MM.1S (cell line): Measurements from ENCODE around the gene OAS2.

Experiments
- DNase-seq: peaks from one replicate; pipeline ENCODE4 v3.0.0-alpha.2; 2015
- H2AFZ ChIP-seq: fragments of 300-600 bp; sonication (generic); 2 replicates; pipeline ENCODE4 v1.6.0; 2016; ENCODE audit warnings: antibody characterized with exemption, low read length
- H3F3A ChIP-seq: fragments of 300-600 bp; sonication (generic); 2 replicates; pipeline ENCODE4 v1.6.1; 2016; ENCODE audit warnings: mild to moderate bottlenecking, antibody characterized with exemption, low read length, moderate library complexity, mixed read lengths; ENCODE audit not compliant: insufficient read depth
- H3K27ac ChIP-seq: fragments of 300-600 bp; sonication (generic); 2 replicates; pipeline ENCODE4 v1.5.1; 2016; ENCODE audit warnings: mild to moderate bottlenecking, low read length
- H3K27me3 ChIP-seq: fragments of 300-600 bp; sonication (generic); replicated peaks from 2 replicates; pipeline ENCODE4 v1.6.0; 2016; ENCODE audit warnings: low read length; ENCODE audit not compliant: insufficient read depth
- H3K36me3 ChIP-seq: fragments of 300-600 bp; sonication (generic); replicated peaks from 2 replicates; pipeline ENCODE4 v1.6.1; 2016; ENCODE audit warnings: mild to moderate bottlenecking, low read length, mixed read lengths; ENCODE audit not compliant: insufficient read depth
- H3K4me1 ChIP-seq: fragments of 300-600 bp; sonication (generic); 2 replicates; pipeline ENCODE4 v1.6.1; 2016; ENCODE audit warnings: low read length, mixed read lengths
- H3K4me2 ChIP-seq: fragments of 300-600 bp; sonication (generic); 2 replicates; pipeline ENCODE4 v1.6.0; 2016; ENCODE audit warnings: low read depth, low read length
- H3K4me3 ChIP-seq: fragments of 300-600 bp; sonication (generic); 2 replicates; pipeline ENCODE4 v1.5.1; 2016; ENCODE audit warnings: low read length, mixed read lengths
- H3K79me2 ChIP-seq: fragments of 300-600 bp; sonication (generic); 2 replicates; pipeline ENCODE4 v1.6.1; 2016; ENCODE audit warnings: mixed run types, low read length, mixed read lengths
- H3K9ac ChIP-seq: fragments of 300-600 bp; sonication (generic); 2 replicates; pipeline ENCODE4 v1.6.1; 2016; ENCODE audit warnings: low read length, mixed read lengths
- H3K9me2 ChIP-seq: fragments of 300-600 bp; sonication (generic); replicated peaks from 2 replicates; pipeline ENCODE4 v1.6.1; 2016; ENCODE audit warnings: mild to moderate bottlenecking, low read length, mixed read lengths; ENCODE audit not compliant: insufficient read depth
- H3K9me3 ChIP-seq: fragments of 300-600 bp; sonication (generic); replicated peaks from 2 replicates; pipeline ENCODE4 v1.6.1; 2016; ENCODE audit warnings: mild to moderate bottlenecking, low read length, mixed read lengths; ENCODE audit not compliant: insufficient read depth
- H4K20me1 ChIP-seq: fragments of 300-600 bp; sonication (generic); 2 replicates; pipeline ENCODE4 v1.6.1; 2016; ENCODE audit warnings: mild to moderate bottlenecking, low read length, moderate library complexity, mixed read lengths; ENCODE audit not compliant: insufficient read depth
- CTCF ChIP-seq: fragments of 300-600 bp; sonication (generic); IDR thresholded peaks from 2 replicates; pipeline ENCODE4 v1.5.1; 2016; ENCODE audit warnings: antibody characterized with exemption, low read length, mixed read lengths
- EZH2 ChIP-seq: fragments of 300-600 bp; sonication (generic); optimal IDR thresholded peaks from 2 replicates; pipeline ENCODE3; 2017; ENCODE audit warnings: low read depth, mild to moderate bottlenecking, antibody characterized with exemption, low read length, mixed read lengths
- EZH2phosphoT487 ChIP-seq: fragments of 300-600 bp; sonication (generic); IDR thresholded peaks from 2 replicates; pipeline ENCODE4 v1.6.1; 2018; ENCODE audit warnings: antibody characterized with exemption, low read length

OAS2 gene

GRCh38 chr12:113058553-113058952 is 80.2 kb downstream of the OAS2 start:
- DNase-seq: no peak
- no peaks in the 10 kb centered on the region for H4K20me1 ChIP-seq

GRCh38 chr12:113059071-113059595 is 80.8 kb downstream of the OAS2 start:
- no peaks in the 10 kb centered on the region for H3K36me3 ChIP-seq
- H3K9me3 ChIP-seq: no peaks in the 10 kb centered on the region
- TF ChIP-seq CTCF (no peak), EZH2phosphoT487 (no peak), EZH2 (no peak)
- no peaks in the 10 kb centered on the region for H3F3A ChIP-seq
- H3K4me3 ChIP-seq: no peak overlapping the region
- no peaks in the 10 kb centered on the region for H3K4me1 ChIP-seq
- no peak overlapping the region for H3K27ac ChIP-seq
- no peaks in the 10 kb centered on the region for H3K9me2 ChIP-seq
- no peaks in the 10 kb centered on the region for H3K79me2 ChIP-seq
- H3K27me3 ChIP-seq: peaks cover 9% of the 10 kb centered on the region
- no peak overlapping the region for H3K4me2 ChIP-seq
- no peak overlapping the region for H2AFZ ChIP-seq
- DNase-seq: no peak
- no peak overlapping the region for H3K9ac ChIP-seq
- no peaks in the 10 kb centered on the region for H4K20me1 ChIP-seq

More at GRCh38 chr12:113058553-113058952, 80.2 kb downstream of the OAS2 start:
- H3K27ac ChIP-seq: no peak overlapping the region
- no peaks in the 10 kb centered on the region for H3K79me2 ChIP-seq
- H3K4me3 ChIP-seq: no peak overlapping the region
- H2AFZ ChIP-seq: no peak overlapping the region
- H3K4me2 ChIP-seq: no peak overlapping the region
- peaks cover 9% of the 10 kb centered on the region for H3K27me3 ChIP-seq
- no peak overlapping the region for H3K9ac ChIP-seq
- no peaks in the 10 kb centered on the region for H3K4me1 ChIP-seq
- TF ChIP-seq CTCF: no peak
- no peak for TF ChIP-seq EZH2
- TF ChIP-seq EZH2phosphoT487: no peak
- H3K9me3 ChIP-seq: no peaks in the 10 kb centered on the region
- H3F3A ChIP-seq: no peaks in the 10 kb centered on the region
- no peaks in the 10 kb centered on the region for H3K9me2 ChIP-seq
- H3K36me3 ChIP-seq: no peaks in the 10 kb centered on the region

DNA sequence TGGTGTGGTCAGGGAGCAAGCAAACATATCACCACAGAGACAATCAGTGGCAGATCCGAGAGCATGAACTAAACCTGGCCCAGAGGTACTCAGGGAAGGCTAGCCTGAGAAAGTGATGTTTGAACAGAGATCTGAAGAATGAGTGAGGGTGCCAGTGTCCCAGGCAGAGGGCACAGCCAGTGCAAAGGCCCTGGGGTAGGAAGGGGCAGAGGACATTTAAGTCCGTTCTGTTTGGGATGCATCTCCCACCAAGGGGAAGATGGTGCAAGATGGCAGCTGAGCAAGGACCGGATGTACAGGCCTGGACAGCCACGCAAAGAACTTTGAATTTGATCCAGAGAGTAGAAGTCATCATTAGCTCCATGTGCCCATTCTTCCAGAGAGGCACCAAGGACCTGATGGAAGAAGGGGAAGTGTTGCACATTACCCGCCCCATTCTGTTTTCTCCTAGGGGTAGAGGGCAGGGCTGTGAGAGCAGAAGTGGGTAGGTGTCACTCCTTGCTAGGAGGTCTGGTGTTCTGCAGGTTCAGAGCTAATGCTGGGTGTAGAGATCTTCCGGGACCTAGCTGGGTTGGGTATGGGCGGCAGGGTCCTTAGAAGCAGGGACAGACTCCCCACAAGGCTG is 82.1 kb downstream of the OAS2 start:
- H3K27ac ChIP-seq: no peak overlapping the region
- H3K9me3 ChIP-seq: no peaks in the 10 kb centered on the region
- H2AFZ ChIP-seq: no peak overlapping the region
- no peaks in the 10 kb centered on the region for H3K4me1 ChIP-seq
- TF ChIP-seq EZH2phosphoT487 (no peak), EZH2 (no peak), CTCF (no peak)
- H3K4me2 ChIP-seq: no peak overlapping the region
- H3F3A ChIP-seq: no peaks in the 10 kb centered on the region
- H3K9ac ChIP-seq: no peak overlapping the region
- no peaks in the 10 kb centered on the region for H3K79me2 ChIP-seq
- DNase-seq: no peak
- peaks cover 9% of the 10 kb centered on the region for H3K27me3 ChIP-seq
- H3K4me3 ChIP-seq: no peak overlapping the region
- no peaks in the 10 kb centered on the region for H3K36me3 ChIP-seq
- no peaks in the 10 kb centered on the region for H4K20me1 ChIP-seq
- H3K9me2 ChIP-seq: no peaks in the 10 kb centered on the region
